ENCODE data around the gene FAM193B.

GRCh38 chr5:177483994-177484901 is 70.1 kb downstream of the FAM193B start:
- TF ChIP-seq CTCF (IDR thresholded peaks at IDR 0.05) = no peak
- no peak for TF ChIP-seq POLR2A (IDR thresholded peaks at IDR 0.05)

Measured in right lobe of liver (tissue), 4 donors.